ENCODE data around the gene TINCR.

TINCR gene

DNA sequence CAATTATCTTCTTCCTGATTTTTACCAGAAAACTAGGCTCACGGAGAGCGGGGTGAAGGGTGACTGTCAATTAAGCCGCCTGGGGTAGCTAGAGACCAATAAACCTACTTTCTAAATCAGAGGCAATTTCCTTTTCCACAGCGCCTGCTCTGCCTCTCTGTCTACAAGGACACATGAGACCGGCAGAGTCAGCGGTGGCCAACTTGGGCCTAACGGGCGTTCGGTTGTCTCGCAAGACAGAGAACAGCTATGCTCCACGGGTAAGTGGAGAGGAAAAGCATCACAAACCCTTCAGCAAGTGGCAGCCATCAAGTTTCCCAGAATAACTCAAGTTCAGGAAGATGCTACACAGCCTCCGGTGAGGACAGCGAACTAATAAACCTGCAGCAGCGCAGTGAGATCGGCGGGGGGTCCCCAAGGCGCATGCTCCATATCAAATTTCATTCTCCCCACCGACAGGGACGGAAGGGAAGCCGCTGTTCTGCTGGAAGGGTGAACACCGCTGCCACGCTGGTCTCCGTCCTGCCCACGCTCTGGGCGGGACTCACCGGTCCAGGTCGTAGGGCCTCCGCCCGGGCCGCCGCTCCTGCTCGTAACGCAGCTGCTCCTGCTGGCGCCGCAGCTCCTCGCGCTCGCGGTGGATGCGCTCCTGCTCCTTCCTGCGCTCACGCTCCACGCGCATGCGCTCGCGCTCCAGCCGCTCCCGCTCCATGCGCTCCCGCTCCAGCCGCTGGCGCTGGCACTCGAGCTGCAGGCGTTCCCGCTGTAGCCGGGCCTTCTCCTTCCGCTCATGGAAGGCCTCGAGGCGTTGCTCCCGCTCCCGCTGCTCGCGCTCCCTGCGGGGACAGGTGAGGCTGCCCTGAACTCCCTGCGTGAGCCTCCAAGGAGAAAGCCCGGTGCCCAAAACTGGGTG lies 25.8 kb upstream of the TINCR start:
- TF ChIP-seq, protein P1, sequence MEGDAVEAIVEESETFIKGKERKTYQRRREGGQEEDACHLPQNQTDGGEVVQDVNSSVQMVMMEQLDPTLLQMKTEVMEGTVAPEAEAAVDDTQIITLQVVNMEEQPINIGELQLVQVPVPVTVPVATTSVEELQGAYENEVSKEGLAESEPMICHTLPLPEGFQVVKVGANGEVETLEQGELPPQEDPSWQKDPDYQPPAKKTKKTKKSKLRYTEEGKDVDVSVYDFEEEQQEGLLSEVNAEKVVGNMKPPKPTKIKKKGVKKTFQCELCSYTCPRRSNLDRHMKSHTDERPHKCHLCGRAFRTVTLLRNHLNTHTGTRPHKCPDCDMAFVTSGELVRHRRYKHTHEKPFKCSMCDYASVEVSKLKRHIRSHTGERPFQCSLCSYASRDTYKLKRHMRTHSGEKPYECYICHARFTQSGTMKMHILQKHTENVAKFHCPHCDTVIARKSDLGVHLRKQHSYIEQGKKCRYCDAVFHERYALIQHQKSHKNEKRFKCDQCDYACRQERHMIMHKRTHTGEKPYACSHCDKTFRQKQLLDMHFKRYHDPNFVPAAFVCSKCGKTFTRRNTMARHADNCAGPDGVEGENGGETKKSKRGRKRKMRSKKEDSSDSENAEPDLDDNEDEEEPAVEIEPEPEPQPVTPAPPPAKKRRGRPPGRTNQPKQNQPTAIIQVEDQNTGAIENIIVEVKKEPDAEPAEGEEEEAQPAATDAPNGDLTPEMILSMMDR (IDR thresholded peaks at IDR 0.05; ENCODE audit: extremely low read depth, missing control alignments), result no peak
- DNase-seq (ENCODE audit: low spot score), result no peak

DNA sequence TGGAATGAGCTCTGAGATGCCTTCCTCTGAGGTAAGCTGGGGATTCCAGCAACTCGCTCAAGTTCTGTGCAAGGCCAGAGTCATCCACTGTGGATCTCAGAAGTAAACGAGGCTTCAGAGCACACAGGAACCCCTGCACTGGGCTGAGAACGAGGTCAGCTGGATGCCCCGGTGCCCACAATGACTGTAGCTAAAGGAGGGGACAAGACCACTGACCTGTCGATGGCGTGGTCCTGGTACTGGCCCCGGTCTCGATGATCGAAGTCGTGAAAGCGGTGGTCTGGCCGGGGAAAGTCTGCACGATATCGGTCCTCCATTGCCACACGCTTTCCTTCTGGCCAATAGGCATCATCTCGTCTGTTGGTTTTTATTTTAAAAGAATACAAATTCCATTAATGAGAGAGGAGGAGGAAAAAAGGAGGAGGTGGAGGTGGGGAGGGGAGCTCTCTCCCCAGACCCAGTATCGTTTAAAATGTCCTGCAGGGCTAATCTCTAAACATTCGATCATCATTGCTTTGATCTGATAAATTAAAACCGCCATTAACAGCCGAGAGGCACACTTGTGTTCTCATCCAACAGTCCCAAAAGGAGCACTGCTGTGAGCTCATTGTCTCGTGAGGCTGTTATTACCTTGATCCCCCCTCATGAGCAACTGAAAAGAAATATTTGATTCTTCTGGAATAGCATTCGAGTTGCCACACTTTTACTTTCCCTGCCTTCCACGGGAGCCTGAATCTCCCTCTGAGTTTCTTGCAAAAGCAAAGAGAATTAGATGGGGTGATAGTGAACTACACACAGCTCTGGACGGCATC lies 25.0 kb upstream of the TINCR start:
- TF ChIP-seq, protein P1 (IDR thresholded peaks at IDR 0.05; ENCODE audit: extremely low read depth, missing control alignments), result no peak
- DNase-seq (ENCODE audit: low spot score), result no peak

DNA sequence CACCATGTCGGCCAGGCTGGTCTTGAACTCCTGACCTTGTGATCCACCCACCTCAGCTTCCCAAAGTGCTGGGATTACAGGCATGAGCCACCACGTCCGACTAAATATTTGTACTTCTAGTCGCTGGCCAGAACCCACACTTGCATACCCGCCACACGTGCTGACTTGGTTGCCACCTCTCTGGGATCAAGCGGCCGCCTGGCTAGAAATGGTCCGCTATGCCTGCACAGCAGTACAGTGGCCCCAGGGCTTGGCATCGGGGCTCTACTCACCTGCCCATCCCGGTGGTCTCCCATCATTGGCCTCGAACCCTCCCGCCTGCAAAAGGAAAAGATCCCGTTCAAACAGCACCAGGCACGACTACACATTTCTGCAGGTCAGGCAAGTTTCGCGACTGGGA lies 23.7 kb upstream of the TINCR start:
- TF ChIP-seq, protein P1 (IDR thresholded peaks at IDR 0.05; ENCODE audit: extremely low read depth, missing control alignments), result no peak
- no peak for DNase-seq (ENCODE audit: low spot score)

DNA sequence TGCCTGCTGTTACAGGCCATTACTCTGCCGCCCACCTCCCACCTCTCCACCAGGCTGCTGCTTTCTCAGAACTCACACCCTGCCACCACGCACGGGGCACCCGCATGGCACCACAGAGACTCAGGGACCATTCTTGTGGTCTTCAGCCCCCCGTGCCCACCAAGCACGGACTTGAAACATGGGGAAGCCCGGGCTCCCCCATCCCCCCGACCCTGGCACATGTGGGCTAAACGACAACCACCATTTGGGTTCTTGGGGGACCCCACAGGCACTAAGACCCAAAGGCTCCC lies 23.1 kb upstream of the TINCR start:
- TF ChIP-seq, protein P1 (IDR thresholded peaks at IDR 0.05; ENCODE audit: extremely low read depth, missing control alignments), result no peak
- DNase-seq (ENCODE audit: low spot score), result no peak

DNA sequence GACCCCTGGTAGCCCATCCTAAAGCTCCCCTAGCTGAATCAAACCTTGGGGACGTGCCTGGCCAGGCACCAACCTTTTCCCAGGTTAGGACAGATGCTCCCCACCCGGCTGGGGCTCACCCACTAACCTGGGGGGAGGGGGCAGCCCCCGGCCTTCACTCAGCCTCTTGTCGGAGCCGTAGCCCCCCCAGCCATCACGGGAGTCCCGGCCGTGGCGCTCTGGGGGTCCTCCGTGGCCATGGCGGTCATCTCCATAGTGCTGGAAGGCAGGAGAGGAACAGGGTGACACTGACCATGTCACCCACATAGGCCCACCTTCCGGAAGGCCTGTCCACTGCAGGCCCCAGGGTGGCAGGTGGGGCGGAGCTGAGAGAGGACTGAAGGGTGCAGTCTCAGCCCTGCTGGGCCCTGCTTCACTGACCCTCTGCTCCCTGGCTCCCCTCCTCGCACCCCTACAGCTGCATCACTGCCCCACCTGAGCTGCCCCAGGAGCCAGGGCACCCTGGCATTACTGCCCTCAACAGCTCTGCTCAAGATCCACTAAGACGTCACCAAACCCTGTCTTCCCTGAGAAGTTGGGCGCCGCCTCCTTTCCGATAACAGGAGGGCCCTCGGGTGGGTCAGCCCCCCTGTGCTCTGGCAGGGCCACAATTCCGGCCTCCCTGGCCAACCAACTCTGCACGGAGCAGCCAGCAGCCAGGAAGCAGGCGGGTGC lies 22.6 kb upstream of the TINCR start:
- TF ChIP-seq, protein P1 (IDR thresholded peaks at IDR 0.05; ENCODE audit: extremely low read depth, missing control alignments), result no peak

DNA sequence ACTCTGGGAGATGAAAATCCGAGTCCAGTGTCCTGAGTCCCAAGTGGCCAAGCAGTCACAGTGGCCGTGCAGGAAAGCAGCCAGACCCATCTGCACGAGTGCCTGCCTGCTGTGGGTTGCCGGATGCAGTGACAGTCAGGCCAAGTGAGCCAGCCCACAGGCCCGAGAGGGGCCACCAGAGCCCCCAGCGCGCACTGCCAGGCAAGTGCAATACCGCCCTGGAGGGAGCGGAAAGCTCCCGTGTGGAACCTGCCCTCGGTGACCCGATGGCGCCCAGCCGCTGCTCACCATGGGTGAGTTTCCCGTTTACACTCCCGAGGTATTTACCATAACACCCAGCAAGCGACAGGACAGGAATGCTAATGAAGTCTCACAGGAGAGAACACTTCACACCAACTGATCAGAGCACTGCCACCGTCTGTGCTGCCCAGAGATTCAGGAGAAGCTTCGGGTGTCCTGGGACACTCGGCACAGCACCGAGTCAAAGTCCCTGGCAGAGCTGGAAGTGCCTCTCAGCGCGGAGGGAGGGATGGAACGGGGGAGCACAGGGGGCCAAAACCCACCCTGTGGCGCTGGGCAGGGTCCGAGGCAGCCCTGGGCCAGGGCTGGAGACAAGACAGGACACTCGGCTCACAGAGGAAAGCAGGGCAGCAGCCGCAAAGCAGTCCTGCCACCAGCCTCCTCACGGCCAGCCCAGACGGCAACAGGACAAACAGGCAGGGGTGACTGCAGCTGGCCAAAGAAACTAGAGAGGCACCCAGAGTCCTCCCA lies 21.3 kb upstream of the TINCR start:
- DNase-seq (ENCODE audit: low spot score), result no peak
- TF ChIP-seq, protein P1 (IDR thresholded peaks at IDR 0.05; ENCODE audit: extremely low read depth, missing control alignments), result no peak

More for the DNA sequence above, 22.6 kb upstream of the TINCR start:
- DNase-seq (ENCODE audit: low spot score), result no peak
